Measurements from ENCODE around the gene TMEM183A. TPM values are rescaled to one million over a fixed set of nuclear protein-coding genes. Genes with fewer than 3 reads are reported as not detected.

The TMEM183A gene
- total and polyA plus RNA-seq, 2 of the 4 experiments (the other 2 are of a cell fraction): 56.8 to 63.1 TPM

- Histone ChIP-seq H2AK5ac (ENCODE audit: low read depth, low read length) (no peak overlapping the region), H3K36me3 (ENCODE audit: control insufficient read depth, insufficient read depth, low read length) (peaks cover 14% of the 10 kb centered on the region), H3K9me3 (ENCODE audit: control insufficient read depth, insufficient read depth, low read length) (no peaks in the 10 kb centered on the region), H2BK20ac (ENCODE audit: low read depth, low read length) (no peak overlapping the region), H2AK9ac (replicated peaks; ENCODE audit: low read depth, low read length, poor library complexity) (no peak overlapping the region), H2BK15ac (ENCODE audit: low read depth, low read length) (no peak overlapping the region), H3K14ac (replicated peaks; ENCODE audit: low read depth, low read length) (no peak overlapping the region), H3K27me3 (ENCODE audit: control insufficient read depth, insufficient read depth, low read length) (peaks cover 21% of the 10 kb centered on the region; the same call in 1 of the 2 replicates), H3K27ac (ENCODE audit: insufficient read depth, low read length) (no peak overlapping the region), H4K8ac (ENCODE audit: low read depth in 2 of 2, low read length in 2 of 2) (no peak overlapping the region), H3K79me1 (ENCODE audit: low read depth in 1 of 2, low read length in 2 of 2) (no peaks in the 10 kb centered on the region), H3K4me1 (ENCODE audit: control insufficient read depth, insufficient read depth, low read length) (no peaks in the 10 kb centered on the region), H3K9me1 (ENCODE audit: insufficient read depth, low read length) (no peaks in the 10 kb centered on the region), H2BK5ac (ENCODE audit: low read depth, low read length, poor library complexity, severe bottlenecking) (no peak overlapping the region), H3K4me2 (ENCODE audit: low read depth, low read length) (no peak overlapping the region), H2AFZ (replicated peaks; ENCODE audit: low read length, poor library complexity) (no peak overlapping the region), H3K9ac (ENCODE audit: low read depth, low read length) (no peak overlapping the region), H2BK120ac (ENCODE audit: low read depth, low read length) (no peak overlapping the region), H3K18ac (ENCODE audit: low read depth, low read length) (no peak overlapping the region), H4K5ac (ENCODE audit: low read depth, low read length) (no peak overlapping the region), H4K91ac (ENCODE audit: insufficient read depth, low read depth, low read length) (no peak overlapping the region), H3K4ac (ENCODE audit: low read depth, low read length) (no peak overlapping the region), H4K20me1 (ENCODE audit: insufficient read depth, low read length) (no peaks in the 10 kb centered on the region; the same call in 1 of the 2 replicates), H3K23ac (ENCODE audit: low read depth, low read length) (no peak overlapping the region), H3K56ac (ENCODE audit: extremely low read depth, insufficient read depth, low read length) (no peak overlapping the region), H3K4me3 (ENCODE audit: insufficient read depth, low read depth, low read length) (no peak overlapping the region)
- ChIA-PET CTCF (no interaction called here), POLR2A (ENCODE audit: unreplicated experiment) (no interaction called here)
- dilution Hi-C loops (cut with HindIII; ENCODE audit: low sequenced_read_pairs, unreplicated experiment): no loop called here
- intact Hi-C loops (cut with micrococcal nuclease): no loop called here
- in situ Hi-C loops (cut with MboI; ENCODE audit: low sequenced_read_pairs): no loop called here
- ATAC-seq (ENCODE audit: low read depth): no peak
- DNase-seq: no peak
- BruUV-seq (replicated peaks): no TSS peak
- TF ChIP-seq USF2 (IDR thresholded peaks at IDR 0.05; ENCODE audit: low read depth, low read length): no peak
- no peak for TF ChIP-seq NFE2L2 (IDR thresholded peaks at IDR 0.05; ENCODE audit: low read depth, low read length)
- no peak for TF ChIP-seq MAZ (IDR thresholded peaks at IDR 0.05; ENCODE audit: borderline replicate concordance, low read depth, low read length)
- no CpG with 5 or more reads among the region's 2 CpGs for WGBS, 2 experiments (ENCODE audit: extremely low coverage in 2 of 2, insufficient read length in 1 of 2)
These were observed 66.3 kb downstream of the TMEM183A start for GRCh38 chr1:203073469-203073868.

Other genes starting within 250 kb of the TMEM183A start
- 82.1 and 86.4 TPM in 2 replicates for gene KDM5B, start 199.0 kb upstream of the TMEM183A start, total RNA-seq (2012; rRNA removed)
- gene KDM5B, start 199.0 kb upstream of the TMEM183A start, polyA plus RNA-seq (2012; rRNA removed): 28.2 and 28.8 TPM in 2 replicates
- 0.56 TPM in 1 of 2 replicates, not detected in the other for gene PCAT6, start 196.4 kb upstream of the TMEM183A start, total RNA-seq (2012; rRNA removed)
- gene PCAT6, start 196.4 kb upstream of the TMEM183A start, polyA plus RNA-seq (2012; rRNA removed): 5.8 and 5.9 TPM in 2 replicates
- gene RABIF, start 118.2 kb upstream of the TMEM183A start, total RNA-seq (2012; rRNA removed): 4.8 and 6.9 TPM in 2 replicates
- 7.8 and 7.9 TPM in 2 replicates for gene RABIF, start 118.2 kb upstream of the TMEM183A start, polyA plus RNA-seq (2012; rRNA removed)
- 33.6 and 38.4 TPM in 2 replicates for gene KLHL12, start 80.1 kb upstream of the TMEM183A start, total RNA-seq (2012; rRNA removed)
- 14.3 and 17.2 TPM in 2 replicates for gene KLHL12, start 80.1 kb upstream of the TMEM183A start, polyA plus RNA-seq (2012; rRNA removed)
- 83.9 and 92.5 TPM in 2 replicates for gene ADIPOR1, start 49.1 kb upstream of the TMEM183A start, total RNA-seq (2012; rRNA removed)
- gene ADIPOR1, start 49.1 kb upstream of the TMEM183A start, polyA plus RNA-seq (2012; rRNA removed): 80.4 and 82.7 TPM in 2 replicates
- 38.6 and 45.0 TPM in 2 replicates for gene CYB5R1, start 40.1 kb upstream of the TMEM183A start, total RNA-seq (2012; rRNA removed)
- 45.7 and 45.9 TPM in 2 replicates for gene CYB5R1, start 40.1 kb upstream of the TMEM183A start, polyA plus RNA-seq (2012; rRNA removed)
- 3.6 and 5.4 TPM in 2 replicates for gene PPFIA4, start 19.1 kb downstream of the TMEM183A start, total RNA-seq (2012; rRNA removed)
- 13.7 and 14.3 TPM in 2 replicates for gene PPFIA4, start 19.1 kb downstream of the TMEM183A start, polyA plus RNA-seq (2012; rRNA removed)
- not detected in 2 replicates for gene MYOG, start 78.6 kb downstream of the TMEM183A start, total RNA-seq (2012; rRNA removed)
- gene MYOG, start 78.6 kb downstream of the TMEM183A start, polyA plus RNA-seq (2012; rRNA removed): not detected in 2 replicates
- gene ADORA1, start 120.4 kb downstream of the TMEM183A start, total RNA-seq (2012; rRNA removed): under 0.01 and 0.36 TPM in 2 replicates
- gene ADORA1, start 120.4 kb downstream of the TMEM183A start, polyA plus RNA-seq (2012; rRNA removed): 0.56 and 0.66 TPM in 2 replicates
- not detected in 2 replicates for gene MYBPH, start 168.5 kb downstream of the TMEM183A start, total RNA-seq (2012; rRNA removed)
- gene MYBPH, start 168.5 kb downstream of the TMEM183A start, polyA plus RNA-seq (2012; rRNA removed): not detected in 2 replicates
- 0.28 TPM in 1 of 2 replicates, not detected in the other for gene CHI3L1, start 179.3 kb downstream of the TMEM183A start, total RNA-seq (2012; rRNA removed)
- 0.17 TPM in 1 of 2 replicates, not detected in the other for gene CHI3L1, start 179.3 kb downstream of the TMEM183A start, polyA plus RNA-seq (2012; rRNA removed)
- not detected in 2 replicates for gene CHIT1, start 222.3 kb downstream of the TMEM183A start, total RNA-seq (2012; rRNA removed)
- gene CHIT1, start 222.3 kb downstream of the TMEM183A start, polyA plus RNA-seq (2012; rRNA removed): not detected in 2 replicates